ENCODE measurements around the gene TDP2. TPM values are rescaled to one million over a fixed set of nuclear protein-coding genes. Genes with fewer than 3 reads are reported as not detected.

Gene TDP2, protein sequence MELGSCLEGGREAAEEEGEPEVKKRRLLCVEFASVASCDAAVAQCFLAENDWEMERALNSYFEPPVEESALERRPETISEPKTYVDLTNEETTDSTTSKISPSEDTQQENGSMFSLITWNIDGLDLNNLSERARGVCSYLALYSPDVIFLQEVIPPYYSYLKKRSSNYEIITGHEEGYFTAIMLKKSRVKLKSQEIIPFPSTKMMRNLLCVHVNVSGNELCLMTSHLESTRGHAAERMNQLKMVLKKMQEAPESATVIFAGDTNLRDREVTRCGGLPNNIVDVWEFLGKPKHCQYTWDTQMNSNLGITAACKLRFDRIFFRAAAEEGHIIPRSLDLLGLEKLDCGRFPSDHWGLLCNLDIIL
- 17.7 and 19.0 TPM in 2 replicates for total RNA-seq

DNA sequence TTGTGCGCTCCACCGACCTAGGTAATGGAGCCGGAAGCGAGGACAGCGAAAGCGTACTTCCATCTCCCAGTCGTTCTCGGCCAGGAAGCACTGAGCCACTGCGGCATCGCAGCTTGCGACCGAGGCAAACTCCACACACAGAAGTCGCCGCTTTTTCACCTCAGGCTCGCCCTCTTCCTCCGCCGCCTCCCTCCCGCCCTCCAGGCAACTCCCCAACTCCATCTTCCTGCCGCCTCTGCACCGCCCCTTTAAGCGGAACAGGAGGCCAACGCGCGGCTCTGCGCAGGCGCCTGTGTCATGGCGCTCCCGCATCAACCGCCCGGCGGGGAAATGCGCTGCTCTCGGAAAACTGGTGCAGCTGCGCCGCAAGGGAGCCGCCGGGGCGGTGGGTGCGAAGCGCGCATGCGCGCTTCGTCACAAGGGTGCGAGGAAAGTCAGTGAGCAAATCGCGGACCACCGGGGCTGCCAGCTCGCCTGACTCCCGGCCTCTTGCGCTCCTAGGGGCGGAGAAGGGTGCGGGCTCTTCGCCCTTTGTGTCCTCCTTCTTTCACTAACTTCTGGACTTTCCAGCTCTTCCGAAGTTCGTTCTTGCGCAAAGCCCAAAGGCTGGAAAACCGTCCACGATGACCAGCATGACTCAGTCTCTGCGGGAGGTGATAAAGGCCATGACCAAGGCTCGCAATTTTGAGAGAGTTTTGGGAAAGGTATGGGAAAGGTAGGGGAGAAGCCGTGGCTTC, at the start of gene TDP2, which contains the start of gene ACOT13:
Gene TDP2 (minus strand): TSS at position 259 of the 737 bp plus-strand sequence. CDS start 37 bp downstream, at position 222.
Gene ACOT13 (plus strand): TSS at position 437 of the 737 bp plus-strand sequence. CDS start 187 bp downstream, at position 624.

Other genes starting within 250 kb of the TDP2 start
- gene GPLD1, start 177.3 kb downstream of the TDP2 start, total RNA-seq, result 0.15 and 0.17 TPM in 2 replicates
- gene ALDH5A1, start 171.9 kb downstream of the TDP2 start, total RNA-seq, result 0.15 and 0.17 TPM in 2 replicates
- not detected in 2 replicates for gene KIAA0319, start 20.7 kb downstream of the TDP2 start, total RNA-seq
- 4.9 and 5.5 TPM in 2 replicates for gene ACOT13, start 178 bp upstream of the TDP2 start, total RNA-seq
- 74.2 and 76.2 TPM in 2 replicates for gene C6orf62, start 52.3 kb upstream of the TDP2 start, total RNA-seq
- gene GMNN, start 108.0 kb upstream of the TDP2 start, total RNA-seq, result 49.7 and 51.6 TPM in 2 replicates
- not detected in 2 replicates for gene ARMH2, start 132.0 kb upstream of the TDP2 start, total RNA-seq